OCI-M2 (cell line): ENCODE data around the gene C5.

Source experiments
- DNase-seq: peaks from one replicate; lab custom pipeline; 2025; ENCODE audit not compliant: unreplicated experiment; lab: John Stamatoyannopoulos, UW

The C5 gene

GRCh38 chr9:120944434-120944843 is 105.6 kb downstream of the C5 start:
- no peak for DNase-seq

- DNase-seq = no peak
Observed at GRCh38 chr9:120942186-120943001, 107.7 kb downstream of the C5 start.

GRCh38 chr9:120941046-120941770 is 108.9 kb downstream of the C5 start:
- DNase-seq = no peak

GRCh38 chr9:120940573-120940972 is 109.5 kb downstream of the C5 start:
- no peak for DNase-seq

GRCh38 chr9:120938851-120939250 is 111.2 kb downstream of the C5 start:
- no peak for DNase-seq

GRCh38 chr9:120937596-120937995 is 112.5 kb downstream of the C5 start:
- DNase-seq = no peak

GRCh38 chr9:120937127-120937526 is 112.9 kb downstream of the C5 start:
- DNase-seq = no peak

- no peak for DNase-seq
Observed at GRCh38 chr9:120936764-120937122, 113.3 kb downstream of the C5 start.

- peak; percentile 31 for DNase-seq
Observed at GRCh38 chr9:120936011-120936763, 113.9 kb downstream of the C5 start.

GRCh38 chr9:120935383-120935857 is 114.7 kb downstream of the C5 start:
- no peak for DNase-seq

GRCh38 chr9:120934281-120934680 is 115.8 kb downstream of the C5 start:
- no peak for DNase-seq

GRCh38 chr9:120933310-120934055 is 116.6 kb downstream of the C5 start:
- no peak for DNase-seq

GRCh38 chr9:120932086-120932823 is 117.8 kb downstream of the C5 start:
- DNase-seq = no peak

GRCh38 chr9:120931231-120932085 is 118.6 kb downstream of the C5 start:
- DNase-seq = no peak

- no peak for DNase-seq
Observed at GRCh38 chr9:120929229-120929791, 120.8 kb downstream of the C5 start.

- no peak for DNase-seq
Observed at GRCh38 chr9:120928483-120929228, 121.4 kb downstream of the C5 start.

- no peak for DNase-seq
Observed at GRCh38 chr9:120928015-120928482, 122.0 kb downstream of the C5 start.
